Left ventricle myocardium superior (tissue), 1 donor: ENCODE measurements around the gene ARRDC1. TPM values are rescaled to one million over a fixed set of nuclear protein-coding genes. Genes with fewer than 3 reads are reported as not detected.
"Not testable (repeated sequence)": the region's sequence is repeated elsewhere in the genome, so short reads cannot be mapped to it uniquely, and the experiment has no call there.

Experiments used
- ATAC-seq: fragments of 200-7000 bp; cut with Tn5 transposase; one replicate; pipeline ENCODE4 v1.9.1; 2020; ENCODE audit warnings: mild to moderate bottlenecking, moderate library complexity
- DNase-seq: peaks from one replicate; pipeline ENCODE4 v3.0.0-alpha.2; 2020
- intact Hi-C: fragments of 100-400 bp; cut with micrococcal nuclease; formaldehyde crosslinking; loops from one replicate; pipeline ENCODE4 v1.11.0; 2022
- long read RNA-seq: library from polyadenylated mRNA; unstranded; transcript quantifications from one replicate; pipeline ENCODE4 v2.0.0, GENCODE V29; 2021
- total RNA-seq: library from RNA; stranded (reverse); fragmentation: NEBNext Ultra II Directional; extraction: Animal tissue kit (Norgen Biotek cat#: 25700); gene quantifications from one replicate; pipeline ENCODE4 v1.2.1, GENCODE V29; 2021
- donor health status: DM: no; HTN: yes; CAD: no; lungs with severe emphysema.

Gene ARRDC1
- 17.3 TPM for total RNA-seq
- long read RNA-seq, transcript ARRDC1-201 (8 exons, 1,586 nt), result major isoform, 12 of 48 reads
- long read RNA-seq, partial matches to known transcripts, result 20 of 48 reads
- long read RNA-seq, other reads (novel, unspliced or antisense), result 16 of 48 reads

GRCh38 chr9:137605121-137606004 is at the start of gene ARRDC1:
ARRDC1 (plus strand) TSS chr9:137605686; CDS start chr9:137605718, 32 bp downstream.
- intact Hi-C loops, result no loop called here
- ATAC-seq, result peak; percentile 87
- DNase-seq, result peak; percentile 95

- intact Hi-C loops, result no loop called here
- DNase-seq (no peak), ATAC-seq (peak; percentile 7)
These were observed 49.2 kb upstream of the ARRDC1 start for GRCh38 chr9:137556069-137556838.

DNA sequence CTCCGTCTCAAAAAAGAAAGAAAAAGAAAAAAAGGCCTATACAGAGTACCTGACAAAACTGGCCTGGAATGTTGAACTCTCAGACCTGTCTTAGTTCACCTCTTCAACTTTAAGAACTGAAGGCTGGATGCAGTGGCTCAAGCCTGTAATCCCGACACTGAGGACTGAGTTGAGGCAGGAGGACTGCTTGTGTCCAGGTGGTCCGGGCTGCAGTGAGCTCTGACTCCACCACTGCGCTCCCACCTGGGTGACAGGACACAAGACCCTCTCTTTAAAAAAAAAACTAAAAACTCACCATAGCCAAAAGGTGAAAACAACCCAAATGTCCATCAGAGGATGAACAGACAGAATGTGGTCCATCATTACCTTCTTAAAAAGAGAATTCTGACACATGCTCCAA is 47.4 kb upstream of the ARRDC1 start:
- intact Hi-C loops, result no loop called here
- DNase-seq, result no peak
- no peak for ATAC-seq

- ATAC-seq, result no peak
- intact Hi-C loops, result no loop called here
- DNase-seq, result no peak
These were observed 41.4 kb upstream of the ARRDC1 start for GRCh38 chr9:137564134-137564533.

GRCh38 chr9:137564817-137565411 is 40.6 kb upstream of the ARRDC1 start:
- DNase-seq, result no peak
- intact Hi-C loops, result no loop called here
- ATAC-seq, result no peak

DNA sequence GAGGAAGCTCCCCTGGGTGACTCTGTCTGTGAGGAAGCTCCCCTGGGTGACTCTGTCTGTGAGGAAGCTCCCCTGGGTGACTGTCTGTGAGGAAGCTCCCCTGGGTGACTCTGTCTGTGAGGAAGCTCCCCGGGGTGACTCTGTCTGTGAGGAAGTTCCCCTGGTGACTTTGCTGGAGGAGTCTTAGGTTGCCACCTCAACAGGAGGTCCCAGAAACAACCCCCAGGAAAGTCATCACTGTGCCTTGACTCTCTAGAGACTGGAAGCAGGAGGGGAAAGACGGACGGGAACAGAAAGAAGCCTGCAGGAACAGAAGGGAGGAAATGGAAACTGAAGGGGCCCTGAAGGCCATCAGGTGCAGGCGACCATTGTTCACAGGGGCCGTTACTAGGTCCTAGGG is 37.0 kb upstream of the ARRDC1 start:
- ATAC-seq, DNase-seq, intact Hi-C loops: not testable (repeated sequence)

GRCh38 chr9:137569609-137570203 is 35.8 kb upstream of the ARRDC1 start:
- no peak for DNase-seq
- intact Hi-C loops, result no loop called here
- no peak for ATAC-seq

DNA sequence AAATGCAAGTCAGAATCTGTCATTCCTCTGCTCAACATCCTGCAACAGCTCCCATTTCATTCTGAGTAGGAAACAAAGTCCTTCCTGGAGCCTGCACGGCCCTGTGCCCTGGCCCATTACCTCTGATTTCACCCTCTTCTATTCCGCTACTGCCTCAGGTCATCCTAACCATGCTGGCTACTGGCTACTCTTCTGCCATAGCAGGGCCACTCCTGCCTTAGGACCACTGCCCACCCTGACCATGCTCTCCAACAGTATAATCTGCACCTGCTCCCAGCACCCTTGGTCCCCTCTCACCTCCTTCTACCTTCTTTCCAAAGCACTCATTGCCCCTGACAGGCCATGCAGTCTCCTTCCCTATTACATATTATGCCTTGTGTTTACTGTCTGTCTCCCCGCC is 34.9 kb upstream of the ARRDC1 start:
- DNase-seq (no peak), ATAC-seq (no peak)
- intact Hi-C loops, result no loop called here

DNA sequence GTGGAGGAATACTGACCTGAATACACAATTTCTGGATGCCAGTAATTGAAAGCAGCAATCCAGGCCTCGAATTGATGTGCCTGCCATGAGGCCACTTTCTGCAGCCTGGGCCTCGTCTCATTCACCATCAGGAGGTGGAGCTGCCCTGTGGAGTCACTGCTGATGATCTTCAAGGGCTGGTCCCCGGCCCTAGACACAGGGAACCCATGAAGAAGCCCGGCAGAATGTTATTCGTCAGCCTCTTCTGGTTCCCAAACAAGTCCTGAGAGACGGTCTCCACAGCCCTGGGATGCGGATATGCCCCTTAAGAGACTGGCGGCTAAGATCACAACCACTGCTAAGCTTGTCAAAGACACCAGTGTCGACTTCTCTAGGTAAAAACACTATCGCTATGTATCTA is 31.3 kb upstream of the ARRDC1 start:
- no peak for ATAC-seq
- intact Hi-C loops, result no loop called here

DNA sequence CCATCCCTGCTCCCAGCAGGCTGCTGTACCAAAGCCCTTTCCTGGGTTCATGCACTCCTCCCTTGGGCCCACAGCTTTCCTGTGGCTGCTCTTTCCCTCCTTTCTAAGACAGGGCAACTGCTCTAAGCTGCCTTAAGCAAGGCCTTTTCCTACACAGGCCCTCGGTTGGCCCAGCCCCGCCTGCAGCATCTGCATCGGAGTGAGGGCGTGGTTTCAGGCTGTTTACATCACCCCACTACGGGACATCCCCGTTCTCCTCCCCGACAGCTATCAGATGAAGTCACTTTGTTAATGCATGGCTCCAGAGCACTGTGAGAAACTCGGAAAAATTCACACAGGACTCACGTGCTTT is 30.1 kb upstream of the ARRDC1 start:
- DNase-seq, result no peak
- no peak for ATAC-seq
- intact Hi-C loops, result no loop called here

More for the DNA sequence above, 31.3 kb upstream of the ARRDC1 start:
- DNase-seq, result no peak

- peak; percentile 65 for ATAC-seq
- DNase-seq, result peak; percentile 53
- intact Hi-C loops, result no loop called here
These were observed 29.6 kb upstream of the ARRDC1 start for GRCh38 chr9:137575716-137576411.

DNA sequence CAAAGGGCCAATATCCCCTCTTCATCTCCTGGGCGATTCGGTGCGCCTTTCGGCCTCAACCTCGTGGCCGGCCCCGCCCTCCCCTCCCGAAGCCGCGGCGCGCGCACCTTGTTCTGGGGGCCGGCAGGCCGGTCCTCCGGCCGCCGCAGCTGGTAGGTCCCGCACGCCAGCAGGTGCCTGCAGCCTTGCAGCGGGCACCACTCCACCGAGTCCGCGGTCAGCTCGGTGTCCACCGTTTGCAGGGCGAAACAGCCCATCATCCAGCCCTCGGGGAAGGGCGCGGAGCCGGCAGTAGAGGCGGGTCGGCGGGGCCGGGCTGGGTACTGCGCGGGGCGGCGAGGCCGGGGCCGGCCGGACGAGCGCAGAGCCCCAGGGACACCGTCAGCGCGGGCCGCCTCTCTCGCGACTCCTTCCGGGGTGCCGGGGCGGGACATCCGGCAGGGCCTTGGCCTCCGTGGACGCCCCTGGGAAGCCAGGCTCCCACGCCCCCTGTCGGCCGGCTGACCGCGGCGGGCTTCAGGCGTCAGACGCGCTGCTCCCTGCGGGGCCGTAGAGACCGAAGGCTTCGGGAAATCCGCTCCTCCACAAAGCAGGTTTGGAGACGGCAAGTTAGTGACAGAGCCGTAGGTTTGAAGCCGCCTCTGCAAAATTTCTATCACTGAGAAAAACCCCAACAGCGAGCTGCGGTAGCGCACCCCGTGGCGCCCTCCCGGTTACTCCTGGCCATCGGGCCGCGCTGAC is 26.8 kb upstream of the ARRDC1 start, which contains the start of gene DPH7:
TSS of gene DPH7 (minus strand) at position 408 of the 741 bp plus-strand sequence. CDS start at position 260, 148 bp downstream.
- ATAC-seq (peak; percentile 92), DNase-seq (peak; percentile 99)
- intact Hi-C loops, result no loop called here

GRCh38 chr9:137579259-137579604 is 26.3 kb upstream of the ARRDC1 start:
- intact Hi-C loops, result no loop called here
- no peak for DNase-seq
- no peak for ATAC-seq

GRCh38 chr9:137580209-137580953 is 25.1 kb upstream of the ARRDC1 start:
- ATAC-seq (no peak), DNase-seq (peak; percentile 28)
- intact Hi-C loops, result no loop called here

DNA sequence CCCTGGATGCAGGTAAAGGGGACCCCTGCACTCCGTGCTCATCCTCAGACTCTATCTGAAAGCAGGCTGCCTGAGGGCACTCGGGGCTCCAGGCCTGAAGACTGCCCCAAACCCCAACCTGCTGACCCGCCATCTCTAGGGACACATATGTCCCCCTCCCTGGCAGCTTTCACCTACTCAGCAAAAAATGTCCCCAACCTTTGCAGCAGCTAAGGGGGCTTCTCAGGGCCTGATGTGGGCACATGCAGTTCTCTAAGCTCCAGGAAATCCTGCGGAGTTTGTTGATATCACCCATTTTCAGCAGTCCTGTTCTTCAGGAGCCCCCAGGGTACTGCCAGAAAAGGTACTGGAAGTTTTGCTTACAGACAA is 24.5 kb upstream of the ARRDC1 start:
- intact Hi-C loops, result no loop called here
- ATAC-seq (no peak), DNase-seq (no peak)

GRCh38 chr9:137581361-137582285 is 23.9 kb upstream of the ARRDC1 start:
- no peak for DNase-seq
- intact Hi-C loops, result no loop called here

More at GRCh38 chr9:137581361-137582285, 23.9 kb upstream of the ARRDC1 start:
- no peak for ATAC-seq
